Activated CD4-positive, alpha-beta T cell treated with anti-CD3 and anti-CD28 coated beads, Interleukin-2, amount 50 U/mL, for 24 hours (primary cell): ENCODE data around the gene HOMEZ.
"Not testable (repeated sequence)": the region's sequence is repeated elsewhere in the genome, so short reads cannot be mapped to it uniquely, and the experiment has no call there.

ENCODE experiments used
- DNase-seq, 2 donors: peaks; one replicate each; pipeline ENCODE4 v3.0.0-alpha.2; 2020; ENCODE audit warnings: low read depth in 1 of 2, low spot score in 1 of 2

Gene HOMEZ, protein sequence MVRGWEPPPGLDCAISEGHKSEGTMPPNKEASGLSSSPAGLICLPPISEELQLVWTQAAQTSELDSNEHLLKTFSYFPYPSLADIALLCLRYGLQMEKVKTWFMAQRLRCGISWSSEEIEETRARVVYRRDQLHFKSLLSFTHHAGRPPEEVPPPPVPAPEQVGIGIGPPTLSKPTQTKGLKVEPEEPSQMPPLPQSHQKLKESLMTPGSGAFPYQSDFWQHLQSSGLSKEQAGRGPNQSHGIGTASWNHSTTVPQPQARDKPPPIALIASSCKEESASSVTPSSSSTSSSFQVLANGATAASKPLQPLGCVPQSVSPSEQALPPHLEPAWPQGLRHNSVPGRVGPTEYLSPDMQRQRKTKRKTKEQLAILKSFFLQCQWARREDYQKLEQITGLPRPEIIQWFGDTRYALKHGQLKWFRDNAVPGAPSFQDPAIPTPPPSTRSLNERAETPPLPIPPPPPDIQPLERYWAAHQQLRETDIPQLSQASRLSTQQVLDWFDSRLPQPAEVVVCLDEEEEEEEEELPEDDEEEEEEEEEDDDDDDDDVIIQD

DNA sequence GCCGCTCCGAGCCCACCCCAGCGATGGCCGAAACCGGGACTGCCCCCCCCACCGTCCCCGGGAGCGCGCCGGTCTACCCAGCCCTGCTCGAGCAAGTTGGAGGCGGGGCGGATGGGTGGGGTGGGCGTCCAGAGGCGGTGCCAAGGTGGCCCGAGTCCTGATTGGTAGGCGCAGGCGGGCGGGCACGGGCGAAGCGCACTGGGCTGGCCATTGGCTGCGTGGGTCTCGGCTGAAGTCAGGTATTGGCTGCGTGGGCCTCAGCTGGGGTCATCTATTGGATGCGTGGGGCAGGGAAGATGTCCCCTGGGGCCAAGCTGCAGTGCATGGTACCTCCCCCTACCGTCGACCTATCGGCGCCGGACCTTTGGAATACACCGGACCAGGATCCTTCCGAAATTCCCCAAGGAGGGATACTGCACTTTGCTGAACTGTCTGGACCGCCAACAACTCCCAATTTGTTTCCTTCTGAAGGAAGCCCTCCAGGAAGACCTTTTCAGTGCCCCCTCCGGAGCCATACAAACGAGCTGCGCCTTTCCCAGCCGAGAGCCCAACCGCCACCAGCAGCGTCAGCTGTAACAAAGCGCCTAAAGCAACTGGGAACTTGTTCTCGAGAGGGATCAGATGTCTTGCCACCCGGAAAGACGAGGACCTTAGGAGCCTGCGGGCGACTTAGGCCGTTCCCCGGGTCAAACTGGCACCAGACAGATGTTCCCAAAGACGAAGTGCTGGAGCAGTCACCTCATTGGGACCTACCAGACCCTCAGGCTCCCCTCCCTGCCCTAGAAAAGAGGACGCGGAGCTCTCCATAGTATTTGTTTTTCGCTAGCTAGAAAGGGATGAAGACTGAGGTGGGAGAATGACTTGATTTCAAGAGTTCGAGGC is at the start of gene HOMEZ:
Gene HOMEZ, minus strand, starts transcription at position 113 of the 882 bp plus-strand sequence. CDS start 180 bp downstream, outside the sequence.
- peak; percentile 94 to 97 for DNase-seq

DNA sequence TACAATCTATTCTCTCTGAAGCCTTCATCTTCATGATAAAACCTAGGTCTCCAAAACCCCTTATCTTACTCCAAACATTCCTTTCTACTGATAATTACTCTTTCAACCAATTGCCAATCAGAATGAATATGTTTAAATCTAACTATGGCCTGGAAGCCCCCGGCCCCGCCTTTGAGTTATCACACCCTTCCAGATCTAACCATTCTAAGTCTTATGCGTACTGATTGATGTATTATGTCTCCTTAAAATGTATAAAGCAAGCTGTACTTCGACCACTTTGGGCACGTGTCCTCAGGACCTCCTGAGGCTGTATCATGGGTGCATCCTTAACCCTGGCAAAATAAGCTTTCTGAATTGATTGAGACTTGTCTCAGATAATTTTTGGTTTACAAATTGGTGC is 49.7 kb upstream of the HOMEZ start:
- no peak for DNase-seq

DNA sequence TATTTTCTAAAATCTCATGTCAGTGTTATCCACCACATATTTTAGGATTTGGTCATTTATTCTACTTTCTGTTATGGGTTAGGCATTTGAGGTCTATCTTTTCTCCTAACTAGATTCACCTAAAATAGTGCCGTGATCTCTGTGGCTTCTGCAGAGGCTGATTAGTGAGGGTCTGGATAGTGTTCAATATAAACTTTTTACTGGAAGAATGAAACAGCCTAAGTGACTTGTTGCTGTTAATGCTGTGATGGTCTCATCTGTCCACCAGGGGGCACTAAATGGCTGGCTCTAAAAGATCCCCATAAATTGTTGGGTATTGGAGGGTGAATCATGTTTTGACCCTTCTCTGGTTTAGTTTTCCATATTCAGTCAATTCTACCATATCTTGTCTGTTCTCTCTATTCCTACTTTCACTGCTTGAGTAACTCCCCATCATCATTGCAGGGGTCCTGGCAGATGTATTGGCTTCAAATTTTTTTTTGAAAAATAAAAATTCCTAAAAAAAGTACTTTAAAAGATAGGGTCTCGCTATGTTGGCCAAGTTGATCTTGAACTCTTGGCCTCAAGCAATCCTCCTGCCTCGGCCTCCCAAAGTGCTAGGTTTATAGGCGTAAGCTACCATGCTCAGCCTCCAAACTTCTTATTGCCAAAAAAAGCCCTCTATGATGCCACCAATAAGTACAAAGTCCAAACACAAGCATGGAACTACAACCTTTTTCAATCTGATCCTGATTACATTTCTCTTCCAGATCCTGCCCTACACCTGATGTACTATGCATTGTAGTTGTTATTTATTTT is 42.2 kb upstream of the HOMEZ start:
- peak; percentile 28 to 69 for DNase-seq

DNA sequence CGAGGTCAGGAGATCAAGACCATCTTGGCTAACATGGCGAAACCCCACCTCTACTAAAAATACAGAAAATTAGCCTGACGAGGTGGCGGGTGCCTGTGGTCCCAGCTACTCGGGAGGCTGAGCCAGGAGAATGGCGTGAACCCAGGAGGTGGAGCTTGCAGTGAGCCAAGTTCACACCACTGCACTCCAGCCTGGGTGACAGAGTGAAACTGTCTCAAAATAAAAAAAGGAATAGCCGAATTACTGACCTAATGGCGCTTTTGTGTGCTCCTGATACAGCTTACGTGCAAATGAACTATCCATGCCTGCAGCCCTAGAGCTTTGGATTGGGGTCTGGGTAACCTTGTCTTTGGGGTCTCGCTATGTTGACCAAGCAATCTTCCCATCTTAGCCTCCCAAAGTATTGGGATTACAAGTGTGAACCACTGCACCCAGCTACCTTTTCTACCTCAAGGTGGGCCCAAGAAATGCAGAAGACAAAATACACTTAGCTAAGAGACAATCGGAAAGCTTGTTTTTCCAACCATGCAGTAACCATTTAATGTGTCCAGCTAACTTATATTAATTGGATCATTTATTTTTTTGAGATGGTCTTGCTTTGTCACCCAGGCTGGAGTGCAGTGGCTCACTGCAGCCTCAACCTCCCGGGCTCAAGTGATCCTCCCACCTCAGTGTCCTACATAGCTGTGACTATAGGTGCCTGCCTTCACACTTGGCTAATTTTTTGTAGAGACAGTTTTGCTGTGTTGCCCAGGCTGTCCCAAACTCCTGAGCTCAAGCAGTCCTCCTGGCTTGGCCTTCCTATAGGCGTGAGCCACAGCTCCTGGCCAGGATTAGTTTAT is 40.8 kb upstream of the HOMEZ start:
- DNase-seq = no peak

DNA sequence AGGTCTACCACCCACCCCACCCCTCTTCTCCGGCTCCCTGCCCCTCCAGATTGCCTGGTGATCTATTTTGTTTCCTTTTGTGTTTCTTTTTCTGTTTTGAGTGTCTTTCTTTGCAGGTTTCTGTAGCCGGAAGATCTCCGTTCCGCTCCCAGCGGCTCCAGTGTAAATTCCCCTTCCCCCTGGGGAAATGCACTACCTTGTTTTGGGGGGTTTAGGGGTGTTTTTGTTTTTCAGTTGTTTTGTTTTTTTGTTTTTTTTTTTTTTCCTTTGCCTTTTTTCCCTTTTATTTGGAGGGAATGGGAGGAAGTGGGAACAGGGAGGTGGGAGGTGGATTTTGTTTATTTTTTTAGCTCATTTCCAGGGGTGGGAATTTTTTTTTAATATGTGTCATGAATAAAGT is 39.8 kb upstream of the HOMEZ start:
- DNase-seq = not testable (repeated sequence)

DNA sequence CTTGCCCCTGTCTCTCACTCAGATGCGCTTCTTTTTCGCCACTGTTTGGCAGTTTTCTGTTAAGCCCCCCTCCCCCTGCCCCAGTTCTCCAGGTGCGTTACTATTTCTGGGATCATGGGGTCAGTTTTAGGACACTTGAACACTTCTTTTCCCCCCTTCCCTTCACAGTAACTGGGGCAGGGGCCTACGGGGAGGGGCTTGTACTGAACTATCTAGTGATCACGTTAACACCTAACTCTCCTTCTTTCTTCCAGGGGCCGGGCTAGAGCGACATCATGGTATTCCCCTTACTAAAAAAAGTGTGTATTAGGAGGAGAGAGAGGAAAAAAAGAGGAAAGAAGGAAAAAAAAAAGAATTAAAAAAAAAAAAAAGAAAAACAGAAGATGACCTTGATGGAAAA is 39.1 kb upstream of the HOMEZ start:
- no peak for DNase-seq

DNA sequence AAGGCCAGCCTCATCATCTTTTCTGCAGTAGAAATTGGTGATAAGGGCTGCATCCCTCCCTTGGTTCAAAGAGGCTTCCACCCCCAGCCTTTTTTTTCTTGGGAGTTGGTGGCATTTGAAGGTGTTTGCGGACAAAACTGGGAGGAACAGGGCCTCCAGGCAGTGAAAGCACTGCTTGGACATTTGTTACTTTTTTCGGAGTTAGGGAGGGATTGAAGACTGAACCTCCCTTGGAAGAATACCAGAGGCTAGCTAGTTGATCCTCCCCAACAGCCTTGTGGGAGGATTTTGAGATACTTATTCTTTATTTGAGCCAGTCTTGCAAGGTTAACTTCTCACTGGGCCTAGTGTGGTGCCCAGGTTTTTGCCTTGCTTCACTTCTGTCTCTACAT is 38.5 kb upstream of the HOMEZ start:
- no peak for DNase-seq

DNA sequence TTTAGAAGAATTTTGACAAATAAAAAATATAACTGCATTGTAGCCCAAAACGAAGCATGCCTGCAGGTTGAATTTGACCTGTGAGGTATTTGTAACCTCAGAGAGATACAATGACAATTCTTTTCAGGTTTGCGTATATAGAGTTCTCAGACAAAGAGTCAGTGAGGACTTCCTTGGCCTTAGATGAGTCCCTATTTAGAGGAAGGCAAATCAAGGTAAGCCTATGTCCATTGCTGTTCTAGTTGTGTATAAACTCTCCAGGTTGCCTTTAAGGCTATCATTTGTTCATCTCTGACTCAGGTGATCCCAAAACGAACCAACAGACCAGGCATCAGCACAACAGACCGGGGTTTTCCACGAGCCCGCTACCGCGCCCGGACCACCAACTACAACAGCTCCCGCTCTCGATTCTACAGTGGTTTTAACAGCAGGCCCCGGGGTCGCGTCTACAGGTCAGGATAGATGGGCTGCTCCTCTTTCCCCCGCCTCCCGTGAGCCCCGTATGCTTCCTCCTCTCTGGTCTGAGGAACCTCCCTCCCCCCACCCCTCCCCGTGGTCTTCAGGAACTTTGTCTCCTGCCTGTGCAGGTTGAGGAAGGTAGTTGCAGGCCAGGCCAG is 38.0 kb upstream of the HOMEZ start:
- DNase-seq = no peak

DNA sequence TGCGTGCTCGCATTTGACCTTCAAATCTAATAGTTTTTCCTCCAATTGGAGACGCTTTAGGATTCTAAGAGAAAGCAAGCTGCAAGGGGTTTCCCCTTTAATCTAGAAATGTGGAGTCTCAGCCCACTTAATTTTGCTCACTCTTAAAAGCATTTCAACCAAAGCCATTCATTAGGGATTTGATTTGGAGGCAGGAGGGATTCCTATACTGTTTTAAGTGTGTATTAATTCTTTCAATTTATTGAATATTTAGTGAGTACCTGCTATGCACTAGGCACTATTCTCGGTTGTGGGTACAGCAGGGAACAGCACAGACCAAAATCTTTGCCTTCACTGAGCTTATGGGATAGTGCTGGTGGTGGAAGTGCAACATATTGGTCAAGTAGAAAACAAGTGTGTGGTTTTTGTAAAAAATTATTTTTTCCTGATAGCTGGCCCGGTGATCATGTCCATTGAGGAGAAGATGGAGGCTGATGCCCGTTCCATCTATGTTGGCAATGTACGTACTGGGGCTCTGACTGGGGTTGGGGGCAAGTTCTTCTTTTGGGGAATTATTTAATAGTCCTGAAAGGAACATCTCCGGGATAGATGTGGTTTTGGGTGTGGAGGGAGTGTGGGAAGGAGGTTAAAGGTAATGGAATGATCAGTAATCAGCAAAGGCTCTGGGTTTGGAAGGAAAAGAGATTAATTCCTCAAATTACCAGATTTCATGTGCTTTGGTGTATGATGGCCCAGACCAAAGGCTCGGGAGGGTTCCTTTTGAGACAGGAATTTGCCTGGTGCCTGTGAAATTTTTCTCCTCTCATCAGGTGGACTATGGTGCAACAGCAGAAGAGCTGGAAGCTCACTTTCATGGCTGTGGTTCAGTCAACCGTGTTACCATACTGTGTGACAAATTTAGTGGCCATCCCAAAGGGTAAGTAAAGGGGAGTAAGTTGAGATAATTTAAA is 36.9 kb upstream of the HOMEZ start:
- no peak for DNase-seq

DNA sequence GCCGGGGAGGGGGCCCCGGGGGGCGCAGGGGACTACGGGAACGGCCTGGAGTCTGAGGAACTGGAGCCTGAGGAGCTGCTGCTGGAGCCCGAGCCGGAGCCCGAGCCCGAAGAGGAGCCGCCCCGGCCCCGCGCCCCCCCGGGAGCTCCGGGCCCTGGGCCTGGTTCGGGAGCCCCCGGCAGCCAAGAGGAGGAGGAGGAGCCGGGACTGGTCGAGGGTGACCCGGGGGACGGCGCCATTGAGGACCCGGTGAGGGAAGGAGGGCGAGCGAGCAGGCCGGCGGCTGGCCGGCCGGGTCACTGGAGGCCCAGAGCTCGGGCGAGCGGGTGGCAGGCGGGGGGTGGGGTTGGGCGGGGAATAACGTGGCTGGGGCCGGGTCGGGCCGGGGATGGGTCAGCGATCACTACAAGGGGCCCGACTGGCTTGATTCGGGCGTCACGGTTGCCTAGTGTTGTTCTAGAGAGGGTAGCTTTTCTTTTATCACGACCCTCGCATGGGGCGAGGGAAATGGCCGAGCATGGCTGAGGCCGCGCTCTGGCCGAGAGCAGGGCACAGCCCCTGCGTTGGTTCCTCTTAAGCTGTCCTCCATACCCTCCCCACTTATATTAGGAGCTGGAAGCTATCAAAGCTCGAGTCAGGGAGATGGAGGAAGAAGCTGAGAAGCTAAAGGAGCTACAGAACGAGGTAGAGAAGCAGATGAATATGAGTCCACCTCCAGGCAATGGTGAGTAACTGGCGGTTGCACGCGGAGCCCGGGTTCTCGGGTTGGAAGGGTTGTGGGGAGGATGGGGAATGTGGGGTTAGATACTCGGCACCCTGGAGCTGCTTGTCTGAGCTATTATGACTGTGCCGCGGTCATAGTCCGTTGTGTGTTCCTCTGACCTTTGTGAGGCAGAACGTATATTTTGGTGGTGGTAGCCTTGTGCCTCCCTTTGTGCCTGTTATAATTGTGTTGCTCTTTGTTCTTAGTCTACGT is 35.9 kb upstream of the HOMEZ start:
- DNase-seq = peak; percentile 19 to 31

DNA sequence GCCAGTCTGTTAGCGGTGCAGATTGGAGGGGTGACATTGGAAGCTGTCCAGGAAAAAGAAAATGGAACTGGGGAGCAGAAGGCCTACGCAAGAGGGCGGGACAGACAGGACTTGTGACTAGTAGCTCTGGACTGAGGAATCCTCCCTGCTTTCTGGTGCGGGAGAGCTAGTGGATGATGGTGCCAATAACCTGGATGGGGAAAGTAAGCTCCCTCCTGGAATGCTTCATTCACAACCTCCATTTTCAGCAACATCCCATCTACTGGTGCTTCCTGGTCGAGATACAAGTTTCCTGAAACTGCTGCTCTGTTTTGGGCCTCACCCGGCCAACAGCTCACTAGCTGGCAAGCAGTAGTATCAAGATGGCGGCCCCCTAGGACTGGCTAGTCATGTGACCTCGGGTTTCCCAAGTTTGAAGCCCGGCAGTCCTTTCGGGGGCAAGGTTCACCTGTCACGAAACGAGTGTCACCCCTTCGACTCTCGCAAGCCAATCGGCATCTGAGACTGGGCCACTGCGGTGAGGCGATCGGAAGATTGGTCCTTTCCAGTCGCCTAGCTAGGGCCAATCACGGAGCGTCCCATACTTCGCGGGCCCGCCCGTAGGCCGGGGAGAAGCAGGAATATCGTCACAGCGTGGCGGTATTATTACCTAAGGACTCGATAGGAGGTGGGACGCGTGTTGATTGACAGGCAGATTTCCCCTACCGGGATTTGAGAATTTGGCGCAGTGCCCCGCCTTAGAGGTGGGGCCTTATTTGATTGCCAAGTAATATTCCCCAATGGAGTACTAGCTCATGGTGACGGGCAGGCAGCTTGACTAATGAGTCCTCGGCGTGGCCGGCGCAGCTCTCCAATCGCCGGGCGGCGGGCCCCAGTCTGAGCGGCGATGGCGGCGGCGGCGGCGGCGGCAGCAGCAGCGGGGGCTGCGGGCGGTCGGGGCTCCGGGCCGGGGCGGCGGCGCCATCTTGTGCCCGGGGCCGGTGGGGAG is 34.9 kb upstream of the HOMEZ start, which contains the start of gene PABPN1:
Gene PABPN1, plus strand, starts transcription at position 874 of the 988 bp plus-strand sequence. Its CDS starts 13 bp downstream, at position 887.
- peak; percentile 88 to 98 for DNase-seq

DNA sequence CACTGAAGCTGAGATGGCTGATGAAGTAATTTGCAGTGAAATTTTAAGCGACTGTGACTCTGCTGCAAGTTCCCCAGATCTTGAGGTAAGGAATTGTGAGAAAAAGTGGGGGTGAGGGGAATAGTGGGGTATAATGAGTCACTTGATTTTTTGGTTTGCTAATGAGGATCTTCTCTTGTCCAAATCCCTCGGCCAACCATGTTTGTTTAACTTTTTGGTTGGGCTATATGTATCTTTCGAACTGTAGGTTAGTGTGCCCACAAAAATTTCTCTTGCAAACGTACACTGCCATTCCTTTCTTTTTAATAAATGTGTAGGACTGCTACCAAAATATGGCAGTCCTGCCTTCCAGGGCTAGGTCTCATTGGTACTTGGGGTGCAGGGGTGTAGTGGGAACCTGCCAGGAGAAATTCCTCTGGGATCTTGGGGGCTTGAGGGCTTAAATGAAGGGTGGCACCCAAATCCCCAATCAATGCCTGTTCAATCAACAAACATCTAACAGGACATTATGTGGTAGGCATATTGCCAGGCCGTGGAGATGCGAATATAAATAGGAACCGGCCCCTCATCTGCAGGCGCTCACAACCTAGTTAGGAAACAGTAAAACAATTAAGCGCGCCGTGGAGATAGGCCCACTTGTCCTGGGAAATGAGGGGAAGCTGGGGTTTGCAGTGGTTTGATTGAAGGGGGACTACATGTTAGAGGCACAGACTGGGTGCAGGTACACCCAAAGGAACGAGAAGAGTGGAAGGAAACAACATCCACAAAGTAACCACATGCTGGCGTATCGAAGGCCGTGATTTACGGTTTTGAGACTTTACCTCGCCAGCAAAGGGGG is 34.0 kb upstream of the HOMEZ start:
- DNase-seq = no peak

DNA sequence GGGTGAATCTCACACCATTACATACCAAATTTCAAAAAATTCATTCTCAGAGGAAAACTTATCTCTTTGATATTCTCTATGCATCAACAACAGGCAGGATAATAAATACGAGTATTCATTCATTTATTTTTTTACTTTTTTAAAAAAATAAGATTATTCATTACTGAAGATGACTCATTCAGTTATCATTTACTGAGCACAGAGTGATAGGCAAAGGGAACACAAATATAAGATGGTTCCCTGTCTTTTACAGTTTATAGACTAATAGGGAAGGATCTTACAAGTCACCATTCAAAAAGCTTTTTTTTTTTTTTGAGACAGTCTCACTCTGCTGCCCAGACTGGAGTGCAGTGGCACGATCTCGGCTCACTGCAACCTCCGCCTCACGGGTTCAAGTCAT is 30.4 kb upstream of the HOMEZ start:
- DNase-seq = no peak

DNA sequence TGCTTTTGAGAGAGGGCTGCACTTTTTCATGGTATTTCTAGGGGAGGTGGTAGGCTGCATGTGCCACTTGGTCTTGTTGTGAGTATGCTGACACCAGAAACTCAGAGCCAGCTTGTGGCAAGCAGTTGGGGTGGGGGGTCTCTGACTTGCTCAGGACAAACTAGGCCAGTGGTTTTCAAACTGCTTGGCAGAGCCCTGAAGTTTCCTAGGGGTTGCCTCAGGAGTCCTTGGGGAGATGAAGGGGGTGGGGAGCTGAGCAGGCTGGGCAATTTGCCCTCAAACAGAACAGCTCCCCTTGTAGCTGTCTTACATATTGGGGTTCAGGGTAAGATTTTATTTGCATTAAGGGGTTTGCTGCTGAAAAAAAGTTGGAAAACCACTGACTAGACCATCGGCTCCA is 24.6 kb upstream of the HOMEZ start:
- no peak for DNase-seq
